H1 (cell line): ENCODE results near the gene CDC5L. TPM values are rescaled to one million over a fixed set of nuclear protein-coding genes. Genes with fewer than 3 reads are reported as not detected.

Source experiments
- CTCF ChIA-PET: fragments of 300-600 bp; sonication (Branson Sonifier 250); formaldehyde crosslinking; loops from one replicate; lab custom pipeline; 2021; ENCODE audit not compliant: partially characterized antibody; lab: Charles Lee
- POLR2A ChIA-PET: fragments of 300-600 bp; sonication (Branson Sonifier 250); formaldehyde crosslinking; loops from one replicate; lab custom pipeline; 2021; ENCODE audit warnings: inconsistent platforms; ENCODE audit not compliant: partially characterized antibody; lab: Charles Lee
- DNase-seq, 2 experiments: peaks; one replicate each; pipeline versions ENCODE4 v3.0.0 to v3.0.0-alpha.2; 2010 to 2022; ENCODE audit warnings: low spot score in 2 of 2, low read depth in 1 of 2, mixed read lengths in 1 of 2
- FAIRE-seq: peaks from 2 replicates; lab custom pipeline; 2011; peaks lifted over from hg19 to GRCh38; lab: Jason Lieb, UNC
- H2AFZ ChIP-seq: 2 replicates; pipeline ENCODE4 v1.8.1; 2012; ENCODE audit warnings: low read length, inconsistent platforms
- H2AK5ac ChIP-seq: 2 replicates; pipeline ENCODE4 v1.6.1; 2013; ENCODE audit warnings: low read depth, low read length
- H2BK120ac ChIP-seq: replicated peaks from 2 replicates; pipeline ENCODE3; 2013; ENCODE audit warnings: low read depth, low read length, inconsistent platforms
- H2BK12ac ChIP-seq: 2 replicates; pipeline ENCODE4 v1.6.1; 2013; ENCODE audit warnings: low read depth, low read length
- H2BK15ac ChIP-seq: 2 replicates; pipeline ENCODE4 v1.6.1; 2013; ENCODE audit warnings: low read length
- H2BK20ac ChIP-seq: 2 replicates; pipeline ENCODE4 v1.6.1; 2013; ENCODE audit warnings: low read length
- H2BK5ac ChIP-seq: 2 replicates; pipeline ENCODE4 v1.6.1; 2013; ENCODE audit warnings: low read depth, low read length
- H3K14ac ChIP-seq: 2 replicates; pipeline ENCODE4 v1.6.1; 2013; ENCODE audit warnings: inconsistent platforms; ENCODE audit not compliant: insufficient read length
- H3K18ac ChIP-seq: 2 replicates; pipeline ENCODE4 v1.6.1; 2013; ENCODE audit warnings: low read length; ENCODE audit errors: extremely low read depth
- H3K23ac ChIP-seq: 2 replicates; pipeline ENCODE4 v1.6.1; 2013; ENCODE audit warnings: inconsistent platforms; ENCODE audit not compliant: insufficient read length
- H3K23me2 ChIP-seq: 2 replicates; pipeline ENCODE4 v1.6.1; 2013; ENCODE audit warnings: low read depth, low read length
- H3K27ac ChIP-seq: 2 replicates; pipeline ENCODE4 v1.6.1; 2011; ENCODE audit warnings: low read depth, low read length, inconsistent platforms
- H3K27me3 ChIP-seq, 4 experiments: replicated peaks in 1 of 4; 1 replicate in 1 of 4; 2 replicates in 3 of 4; pipeline versions ENCODE4 v1.6.1 to v1.8.1; 2011 to 2013; ENCODE audit warnings: low read length in 3 of 4, mild to moderate bottlenecking in 3 of 4, inconsistent platforms in 2 of 4, mixed read lengths in 2 of 4, moderate library complexity in 1 of 4; ENCODE audit not compliant: control insufficient read depth in 3 of 4, insufficient read depth in 3 of 4; ENCODE audit errors: extremely low read depth in 1 of 4
- H3K36me3 ChIP-seq, 4 experiments: 2 replicates each; pipeline versions ENCODE4 v1.6.1 to v1.8.1; 2011 to 2013; ENCODE audit warnings: mild to moderate bottlenecking in 4 of 4, low read length in 3 of 4, moderate library complexity in 2 of 4, control low read depth in 1 of 4, inconsistent platforms in 1 of 4; ENCODE audit not compliant: insufficient read depth in 4 of 4, control insufficient read depth in 2 of 4
- H3K4ac ChIP-seq: replicated peaks from 2 replicates; pipeline ENCODE3; 2013; ENCODE audit warnings: low read length, low read depth, mixed read lengths, inconsistent platforms; ENCODE audit not compliant: insufficient read length
- H3K4me1 ChIP-seq, 4 experiments: replicated peaks in 1 of 4; 1 replicate in 1 of 4; 2 replicates in 3 of 4; pipeline versions ENCODE4 v1.6.1 to v1.8.1; 2011 to 2013; ENCODE audit warnings: low read length in 3 of 4, inconsistent platforms in 2 of 4, mixed read lengths in 1 of 4; ENCODE audit not compliant: insufficient read depth in 4 of 4, control insufficient read depth in 3 of 4
- H3K4me2 ChIP-seq, 2 experiments: 2 replicates each; pipeline versions ENCODE4 v1.6.1 to v1.8.1; 2011 to 2013; ENCODE audit warnings: low read depth in 2 of 2, low read length in 2 of 2, control low read depth in 1 of 2, inconsistent platforms in 1 of 2, mild to moderate bottlenecking in 1 of 2; ENCODE audit not compliant: insufficient read depth in 1 of 2
- H3K4me3 ChIP-seq, 4 experiments: fragments of 200-600, 300-600 bp in 1 of 4; sonication (generic), shearing (Covaris generic), sonication (Bioruptor Twin) in 1 of 4; 2 replicates each; pipeline versions ENCODE4 v1.5.1 to v1.8.1; 2011 to 2016; ENCODE audit warnings: low read length in 4 of 4, low read depth in 3 of 4, control low read depth in 2 of 4, inconsistent platforms in 2 of 4, mild to moderate bottlenecking in 2 of 4, mixed read lengths in 1 of 4, moderate library complexity in 1 of 4; ENCODE audit not compliant: insufficient read depth in 2 of 4; ENCODE audit errors: extremely low read depth in 1 of 4
- H3K56ac ChIP-seq: replicated peaks from 2 replicates; pipeline ENCODE3; 2013; ENCODE audit warnings: low read depth, mild to moderate bottlenecking, mixed read lengths, low read length, inconsistent platforms; ENCODE audit not compliant: insufficient read length
- H3K79me1 ChIP-seq: 2 replicates; pipeline ENCODE4 v1.6.1; 2013; ENCODE audit warnings: low read depth, low read length, control low read depth
- H3K79me2 ChIP-seq, 2 experiments: 2 replicates each; pipeline versions ENCODE4 v1.6.1 to v1.8.1; 2012 to 2013; ENCODE audit warnings: low read length in 2 of 2, mild to moderate bottlenecking in 2 of 2, inconsistent platforms in 1 of 2; ENCODE audit not compliant: insufficient read depth in 2 of 2, control insufficient read depth in 1 of 2
- H3K9ac ChIP-seq, 4 experiments: replicated peaks in 1 of 4; 1 replicate in 1 of 4; 2 replicates in 3 of 4; pipeline versions ENCODE4 v1.6.1 to v1.8.1; 2011 to 2013; ENCODE audit warnings: low read depth in 3 of 4, low read length in 3 of 4, control low read depth in 2 of 4, mild to moderate bottlenecking in 2 of 4, moderate library complexity in 2 of 4, inconsistent platforms in 1 of 4; ENCODE audit errors: extremely low read depth in 1 of 4
- H3K9me3 ChIP-seq, 2 experiments: 2 replicates each; pipeline versions ENCODE4 v1.6.1 to v1.8.1; 2012 to 2013; ENCODE audit warnings: mild to moderate bottlenecking in 2 of 2, moderate library complexity in 2 of 2, control low read depth in 1 of 2, inconsistent platforms in 1 of 2, low read depth in 1 of 2, low read length in 1 of 2, mixed read lengths in 1 of 2; ENCODE audit not compliant: insufficient read depth in 2 of 2
- H4K20me1 ChIP-seq, 2 experiments: replicated peaks in 1 of 2; 2 replicates each; pipeline versions ENCODE3 to v1.8.1; 2011 to 2013; ENCODE audit warnings: inconsistent platforms in 2 of 2, low read length in 2 of 2, mild to moderate bottlenecking in 1 of 2; ENCODE audit not compliant: insufficient read depth in 2 of 2, control insufficient read depth in 1 of 2
- H4K5ac ChIP-seq: 2 replicates; pipeline ENCODE4 v1.6.1; 2013; ENCODE audit warnings: low read length, low read depth, mixed read lengths, inconsistent platforms; ENCODE audit not compliant: insufficient read length
- H4K8ac ChIP-seq: 2 replicates; pipeline ENCODE4 v1.8.0; 2013; ENCODE audit warnings: mild to moderate bottlenecking, moderate library complexity, low read length, inconsistent platforms; ENCODE audit not compliant: insufficient read depth; ENCODE audit errors: extremely low read depth
- H4K91ac ChIP-seq: replicated peaks from 2 replicates; pipeline ENCODE3; 2013; ENCODE audit warnings: low read length, mixed read lengths, inconsistent platforms; ENCODE audit not compliant: insufficient read length
- ATF3 ChIP-seq: IDR thresholded peaks from 2 replicates; pipeline ENCODE4 v1.6.1; 2011; ENCODE audit warnings: low read depth, mild to moderate bottlenecking, low read length; ENCODE audit not compliant: insufficient read depth
- POU5F1 ChIP-seq: IDR thresholded peaks from 2 replicates; pipeline ENCODE4 v1.6.1; 2011; ENCODE audit warnings: low read depth, mild to moderate bottlenecking, low read length, moderate library complexity
- WGBS, 2 experiments: shearing (Covaris generic) in 1 of 2; methylation state at CpG; one replicate each; pipeline versions ENCODE4 v1.1.6 to v1.1.7; 2013 to 2015; ENCODE audit warnings: low lambda C conversion rate in 2 of 2, mixed read lengths in 2 of 2, inconsistent platforms in 1 of 2, low coverage in 1 of 2, missing lambda C conversion rate in 1 of 2; ENCODE audit not compliant: insufficient replicate concordance in 2 of 2, insufficient coverage in 1 of 2, insufficient read length in 1 of 2; ENCODE audit errors: extremely low coverage in 1 of 2, missing lambda C conversion rate in 1 of 2; 5-methylcytosine and 5-hydroxymethylcytosine counted together
- polyA plus RNA-seq, 7 experiments: library from polyadenylated mRNA; depleted of rRNA in 3 of 7; stranded (reverse) in 5 of 7; unstranded in 2 of 7; fragments of >200 nt in 5 of 7; fragments of 200-250 nt in 2 of 7; gene quantifications; 1 replicate in 5 of 7; 2 replicates in 1 of 7; 4 replicates in 1 of 7; pipeline versions ENCODE4 v1.2.1 to v1.2.3, GENCODE V29; 2011 to 2013; ENCODE audit warnings: missing spikeins in 2 of 7, mixed read lengths in 2 of 7
- total RNA-seq: library from RNA; stranded (reverse); fragmentation: NEBNext Ultra II Directional; extraction: Animal tissue kit (Norgen Biotek cat#: 25700); gene quantifications from 2 replicates; pipeline ENCODE4 v1.2.1, GENCODE V29; 2021

CDC5L gene
- total and polyA plus RNA-seq, 2 of the 8 experiments (the other 6 are each of a cell fraction or from before 2014, with no cell fraction given) = 8.4 to 32.8 TPM

GRCh38 chr6:44375071-44375470 lies 12.4 kb upstream of the CDC5L start:
- no peak overlapping the region for H4K91ac ChIP-seq
- no peak overlapping the region for H4K8ac ChIP-seq
- H3K27ac ChIP-seq = no peak overlapping the region
- no peaks in the 10 kb centered on the region for H3K36me3 ChIP-seq
- no peak overlapping the region for H3K56ac ChIP-seq
- no peaks in the 10 kb centered on the region for H3K9me3 ChIP-seq
- WGBS, 2 experiments = 95% methylated on average over 3 of the region's 3 CpGs; no CpG with 5 or more reads in 1 of the 2 experiments
- no peak overlapping the region for H2BK120ac ChIP-seq
- H3K23me2 ChIP-seq = no peaks in the 10 kb centered on the region
- H2BK20ac ChIP-seq = no peak overlapping the region
- H2BK15ac ChIP-seq = no peak overlapping the region
- H4K5ac ChIP-seq = no peak overlapping the region
- no peaks in the 10 kb centered on the region for H3K27me3 ChIP-seq
- H3K23ac ChIP-seq = no peak overlapping the region
- H3K4me3 ChIP-seq = no peak overlapping the region
- TF ChIP-seq ATF3 (no peak), POU5F1 (no peak)
- no peak overlapping the region for H3K4ac ChIP-seq
- DNase-seq = no peak
- no peak overlapping the region for H3K14ac ChIP-seq
- no peak overlapping the region for H3K9ac ChIP-seq
- no peaks in the 10 kb centered on the region for H4K20me1 ChIP-seq
- H2AK5ac ChIP-seq = no peak overlapping the region
- ChIA-PET CTCF (interaction anchor here (0.6 to 1.4 kb wide), 2 partner anchors 9 to 62 kb away, joined by 3 to 5 read pairs; partner anchors contain the start of gene AARS2), POLR2A (no interaction called here)
- no peaks in the 10 kb centered on the region for H3K79me2 ChIP-seq
- H2BK12ac ChIP-seq = no peak overlapping the region
- H3K4me2 ChIP-seq = no peak overlapping the region
- H3K79me1 ChIP-seq = no peaks in the 10 kb centered on the region
- H2AFZ ChIP-seq = no peak overlapping the region
- no peaks in the 10 kb centered on the region for H3K4me1 ChIP-seq
- H3K18ac ChIP-seq = no peak overlapping the region
- H2BK5ac ChIP-seq = no peak overlapping the region
- no peak for FAIRE-seq
